NCI-H2196 (cell line): Measurements from ENCODE around the gene CDK2.

ENCODE experiments used
- DNase-seq: peaks from one replicate; lab custom pipeline; 2025; ENCODE audit not compliant: unreplicated experiment; lab: John Stamatoyannopoulos, UW

The CDK2 gene

GRCh38 chr12:55937981-55938380 is 28.6 kb upstream of the CDK2 start:
- no peak for DNase-seq

- no peak for DNase-seq
Measured at GRCh38 chr12:55938826-55939501, 27.7 kb upstream of the CDK2 start.

- DNase-seq, result peak; percentile 91
Measured at GRCh38 chr12:55940065-55940732, 26.4 kb upstream of the CDK2 start.

- DNase-seq, result no peak
Measured at GRCh38 chr12:55942055-55942454, 24.6 kb upstream of the CDK2 start.

- DNase-seq, result no peak
Measured at GRCh38 chr12:55942577-55943136, 24.0 kb upstream of the CDK2 start.

GRCh38 chr12:55946553-55946952 is 20.1 kb upstream of the CDK2 start:
- DNase-seq, result no peak

- DNase-seq, result no peak
Measured at GRCh38 chr12:55955344-55955743, 11.3 kb upstream of the CDK2 start.

- DNase-seq, result peak; percentile 14
Measured at GRCh38 chr12:55955800-55956508, 10.7 kb upstream of the CDK2 start.

GRCh38 chr12:55957106-55957859 is 9.3 kb upstream of the CDK2 start:
- DNase-seq, result peak; percentile 74

GRCh38 chr12:55963760-55964159 is 2.9 kb upstream of the CDK2 start:
- DNase-seq, result no peak

- DNase-seq, result no peak
Measured at GRCh38 chr12:55965240-55965639, 1.4 kb upstream of the CDK2 start.

- DNase-seq, result no peak
Measured at GRCh38 chr12:55965941-55966407, 656 bp upstream of the CDK2 start, which contains the start of gene PMEL. Gene PMEL (minus strand): TSS chr12:55966042. CDS start chr12:55966011, 31 bp downstream.

GRCh38 chr12:55969356-55969755 is 2.7 kb downstream of the CDK2 start:
- DNase-seq, result no peak

- no peak for DNase-seq
Measured at GRCh38 chr12:55970775-55971174, 4.1 kb downstream of the CDK2 start.

GRCh38 chr12:55972042-55972441 is 5.4 kb downstream of the CDK2 start:
- no peak for DNase-seq

GRCh38 chr12:55972456-55972855 is 5.8 kb downstream of the CDK2 start:
- no peak for DNase-seq

- no peak for DNase-seq
Measured at GRCh38 chr12:55972911-55973598, 6.4 kb downstream of the CDK2 start.

- peak; percentile 100 for DNase-seq
Measured at GRCh38 chr12:55973599-55974307, 7.1 kb downstream of the CDK2 start, which contains the start of gene RAB5B. Gene RAB5B (plus strand): TSS chr12:55974078. CDS start chr12:55986961, 12,883 bp downstream.

GRCh38 chr12:55974308-55974730 is 7.7 kb downstream of the CDK2 start:
- DNase-seq, result peak; percentile 36
